Measurements from ENCODE around the gene IPO4.

GRCh38 chr14:24179961-24180796 lies 8.4 kb downstream of the IPO4 start:
- TF ChIP-seq ZSCAN31 (CRISPR knock-in tag; IDR thresholded peaks at IDR 0.05; ENCODE audit: low read depth) (no peak), CTCF (CRISPR knock-in tag; IDR thresholded peaks at IDR 0.05) (no peak), SMC3 (IDR thresholded peaks at IDR 0.05; ENCODE audit: low read length) (no peak), AHR (CRISPR knock-in tag; IDR thresholded peaks at IDR 0.05) (no peak), HNRNPUL1 (IDR thresholded peaks at IDR 0.05; ENCODE audit: low read depth, low read length) (no peak), STAT5B (CRISPR knock-in tag; IDR thresholded peaks at IDR 0.05) (no peak)

Measured in HepG2 (cell line).